Stimulated activated CD4-positive, alpha-beta T cell treated with anti-CD3 and anti-CD28 coated beads, Interleukin-15, amount 100 ng/mL, for 1 hour (primary cell): Measurements from ENCODE around the gene CDK14.

Experiments
- DNase-seq, 2 donors: peaks; one replicate each; pipeline ENCODE4 v3.0.0-alpha.2; 2020; ENCODE audit warnings: low read depth in 1 of 2, low spot score in 1 of 2

The CDK14 gene

DNA sequence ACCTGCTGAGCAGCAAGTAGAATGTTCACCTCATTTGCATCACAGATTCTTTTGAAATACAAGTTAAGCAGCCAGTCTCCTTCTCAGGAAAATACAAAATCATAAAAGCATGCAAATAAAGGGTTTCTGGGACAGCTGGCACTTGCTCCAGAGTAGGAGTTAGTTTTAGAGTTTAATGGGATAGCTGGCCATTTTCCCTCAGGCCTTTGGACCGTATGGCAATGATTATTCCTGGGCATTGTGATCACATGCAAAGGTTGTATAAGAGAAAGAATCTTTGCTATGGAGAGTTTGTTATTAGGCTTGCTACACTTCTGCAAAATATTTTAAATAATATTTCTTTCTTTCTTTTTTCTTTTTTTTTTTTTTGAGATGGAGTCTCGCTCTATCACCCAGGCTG, 240.8 kb downstream of the CDK14 start:
- no peak for DNase-seq

DNA sequence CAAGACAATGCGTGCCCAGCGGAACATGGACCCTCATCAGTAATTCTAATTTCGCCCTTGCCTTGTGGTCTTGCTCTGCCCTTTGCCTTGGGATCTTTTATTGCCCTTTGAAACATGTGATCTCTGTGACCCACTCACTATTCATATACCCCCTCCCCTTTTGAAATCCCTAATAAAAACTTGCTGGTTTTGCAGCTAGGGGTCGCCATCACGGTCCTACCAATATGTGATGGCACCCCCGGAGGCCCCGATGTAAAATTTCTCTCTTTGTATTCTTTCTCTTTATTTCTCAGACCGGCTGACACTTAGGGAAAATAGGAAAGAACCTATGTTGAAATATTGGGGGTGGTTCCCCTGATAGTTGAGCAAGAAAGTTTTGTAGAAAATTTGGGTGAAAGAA, 242.7 kb downstream of the CDK14 start:
- DNase-seq, result no peak

DNA sequence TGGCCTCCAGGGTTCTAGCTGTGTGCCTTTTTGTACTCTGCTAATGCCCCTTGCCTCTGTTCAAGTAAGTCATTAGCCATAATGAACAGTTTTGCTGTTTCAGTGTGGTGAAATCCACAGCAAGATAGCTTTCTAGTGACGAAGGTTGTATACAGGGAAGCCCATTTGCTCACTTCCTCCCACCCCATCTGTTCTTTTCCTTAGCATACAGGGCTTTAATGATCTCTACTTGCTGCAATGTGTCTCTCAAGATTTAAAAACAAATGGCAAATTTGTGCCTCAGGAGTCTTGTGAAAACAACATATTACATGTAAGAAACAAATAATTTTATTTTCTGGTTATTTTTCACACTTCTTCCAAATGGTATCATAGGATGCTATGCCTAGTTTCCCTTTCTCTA, 243.2 kb downstream of the CDK14 start:
- DNase-seq, result no peak

DNA sequence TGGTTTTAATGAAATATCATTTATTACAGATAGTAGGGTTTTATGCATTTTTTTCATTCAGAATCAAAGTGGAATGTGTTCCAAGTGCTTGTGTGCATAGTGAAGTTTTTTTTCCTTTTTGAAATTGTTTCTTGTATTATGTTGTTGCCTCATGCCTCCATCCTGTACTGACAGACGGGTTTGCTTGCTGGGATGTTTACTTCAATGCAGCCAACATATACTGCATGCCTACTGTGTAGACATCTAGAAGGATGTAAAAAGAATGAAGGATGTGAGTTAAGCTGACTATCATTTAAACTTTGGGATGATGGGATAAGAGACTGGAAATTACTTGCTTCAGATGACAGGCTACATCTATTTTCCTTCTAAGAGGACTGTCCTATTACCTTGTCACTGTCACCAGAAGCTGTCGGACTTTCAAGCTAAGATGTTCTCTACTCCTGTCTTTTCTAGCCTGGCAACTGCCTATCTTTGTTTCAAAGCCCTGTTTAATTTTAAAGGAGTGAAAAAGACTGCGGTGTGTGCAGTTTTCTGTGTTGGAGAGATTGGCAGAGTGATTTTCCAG, 243.7 kb downstream of the CDK14 start:
- no peak for DNase-seq

- DNase-seq, result no peak
These were observed 245.8 kb downstream of the CDK14 start for GRCh38 chr7:90841759-90842429.

DNA sequence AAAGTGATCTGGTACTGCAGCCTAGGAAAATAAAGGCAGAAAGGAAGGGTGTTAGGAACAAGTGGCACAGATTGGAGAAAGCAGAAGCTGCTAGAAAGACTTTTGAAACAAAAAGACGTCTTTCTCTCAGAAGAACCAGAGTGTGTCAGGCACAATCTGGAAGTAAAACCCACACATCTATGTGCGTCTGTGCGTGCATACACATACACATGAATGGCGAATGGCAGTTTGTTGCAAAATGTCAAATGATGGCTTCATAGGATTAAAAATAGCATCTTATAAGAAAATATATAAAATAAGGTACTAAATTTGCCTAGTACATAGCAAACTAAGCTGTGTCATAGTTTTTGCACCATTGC, 246.3 kb downstream of the CDK14 start:
- no peak for DNase-seq

DNA sequence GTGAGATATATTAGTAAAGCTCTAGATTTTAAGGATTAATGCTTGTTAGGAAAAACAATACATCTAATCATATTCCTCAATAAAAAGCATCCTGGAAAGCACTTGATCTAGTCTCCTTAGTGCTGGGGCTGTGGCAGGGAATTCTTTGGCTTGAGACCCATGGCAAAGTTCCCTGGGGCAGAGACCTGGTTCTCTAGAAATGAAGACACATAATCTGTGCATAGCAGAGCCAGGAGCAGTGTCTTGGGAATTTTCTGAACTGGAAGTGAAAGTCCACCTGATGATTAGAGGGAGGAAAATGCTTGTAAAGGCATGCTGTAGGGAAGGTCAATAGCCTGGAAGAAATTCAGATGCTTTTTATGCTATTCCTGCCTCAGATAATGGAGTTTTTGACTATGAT, 247.4 kb downstream of the CDK14 start:
- no peak for DNase-seq

DNA sequence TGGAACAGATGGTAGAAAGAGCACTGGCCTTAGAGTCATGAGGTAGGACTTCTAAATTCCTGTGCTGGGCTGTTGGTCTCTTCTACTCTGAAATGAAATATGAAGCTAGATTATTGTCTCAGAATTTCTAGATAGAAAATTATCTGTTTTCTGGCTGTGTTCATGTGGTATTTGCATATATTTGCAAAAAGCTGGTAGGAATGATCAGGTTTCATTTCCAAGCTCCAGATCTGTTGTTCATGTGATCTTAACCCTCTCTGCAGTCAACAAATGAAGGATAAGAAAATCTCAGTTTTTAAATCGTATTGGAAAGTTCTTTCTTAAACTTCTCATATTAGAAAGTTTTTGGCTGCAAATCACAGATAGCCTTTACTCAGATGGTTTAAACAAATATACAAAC, 248.3 kb downstream of the CDK14 start:
- DNase-seq, result no peak

DNA sequence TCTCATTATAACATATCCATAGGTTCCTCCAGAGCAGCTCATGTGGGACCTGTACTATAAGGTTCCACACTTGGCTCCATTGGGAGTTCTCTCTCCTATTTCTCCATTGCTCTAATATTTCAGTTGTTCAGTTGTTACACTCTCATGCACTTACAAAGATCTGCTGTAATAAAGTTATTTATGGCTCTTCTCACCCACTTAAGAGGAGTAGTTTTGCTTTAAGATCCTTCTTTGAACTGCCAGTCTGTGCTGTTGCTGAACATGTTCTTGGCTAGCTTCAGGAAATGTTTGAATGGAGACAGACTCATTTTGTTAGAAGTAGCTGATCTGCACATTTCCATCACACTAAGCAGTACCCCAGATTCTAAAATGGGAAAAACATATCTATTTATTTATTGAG, 250.1 kb downstream of the CDK14 start:
- DNase-seq, result no peak

- no peak for DNase-seq
These were observed 253.9 kb downstream of the CDK14 start for GRCh38 chr7:90850066-90850465.

- no peak for DNase-seq
These were observed 254.3 kb downstream of the CDK14 start for GRCh38 chr7:90850471-90850870.

GRCh38 chr7:90853205-90853604, 257.1 kb downstream of the CDK14 start:
- no peak for DNase-seq

DNA sequence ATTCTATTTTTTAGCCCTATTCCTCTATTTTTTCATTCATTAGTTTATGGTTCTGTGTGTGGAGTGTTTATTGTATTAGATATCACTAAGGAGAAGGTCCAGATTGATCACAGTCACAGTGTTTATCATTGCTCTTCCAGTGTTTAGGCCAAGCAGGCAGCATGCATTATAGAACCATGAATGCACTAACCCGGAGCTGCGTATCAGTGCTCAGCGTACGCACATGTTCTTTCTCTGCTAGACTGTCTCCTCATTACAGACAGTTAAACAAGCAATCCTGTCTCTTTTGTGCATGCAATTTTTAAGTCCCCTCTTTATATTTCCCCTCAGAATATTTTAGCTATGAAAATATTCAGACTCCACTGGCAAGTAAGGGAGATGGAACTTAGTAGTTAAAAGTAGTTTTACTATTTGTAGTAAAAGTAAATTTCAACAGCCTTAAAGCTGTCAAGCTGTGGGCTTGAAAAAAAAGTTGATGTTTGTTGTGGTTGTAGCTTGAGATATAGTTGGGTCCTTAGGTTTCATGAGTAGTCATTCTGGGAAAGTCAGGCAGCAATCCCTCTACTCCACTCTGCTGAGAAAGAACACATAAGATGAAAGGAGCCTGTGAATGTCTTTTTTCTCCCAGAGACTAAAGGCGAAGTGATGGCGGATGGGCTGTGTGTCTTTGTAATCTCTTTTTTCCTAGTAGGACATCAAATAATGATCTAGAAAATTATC, 260.4 kb downstream of the CDK14 start:
- DNase-seq, result no peak

GRCh38 chr7:90857603-90858002, 261.5 kb downstream of the CDK14 start:
- no peak for DNase-seq

- DNase-seq, result no peak
These were observed 262.4 kb downstream of the CDK14 start for GRCh38 chr7:90858546-90858945.

GRCh38 chr7:90859521-90859920, 263.4 kb downstream of the CDK14 start:
- DNase-seq, result no peak

DNA sequence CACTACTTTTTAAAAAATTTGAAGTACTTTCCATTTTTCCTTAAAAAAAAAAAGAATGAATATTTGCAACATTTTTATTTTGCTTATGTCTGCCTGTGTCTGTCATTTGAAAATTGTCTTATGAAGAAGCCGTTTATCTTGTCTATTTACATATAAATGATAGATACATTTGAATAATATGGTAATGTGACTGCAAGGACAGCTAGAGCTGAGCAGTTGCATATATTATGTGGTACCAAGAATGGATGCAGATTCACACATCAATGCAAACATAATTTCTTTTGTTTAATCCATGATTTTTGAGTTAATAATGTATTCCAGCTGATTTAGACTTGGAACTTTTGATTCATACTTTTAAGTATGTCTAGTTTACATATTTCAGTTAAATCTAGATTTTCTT, 268.0 kb downstream of the CDK14 start:
- DNase-seq, result no peak

DNA sequence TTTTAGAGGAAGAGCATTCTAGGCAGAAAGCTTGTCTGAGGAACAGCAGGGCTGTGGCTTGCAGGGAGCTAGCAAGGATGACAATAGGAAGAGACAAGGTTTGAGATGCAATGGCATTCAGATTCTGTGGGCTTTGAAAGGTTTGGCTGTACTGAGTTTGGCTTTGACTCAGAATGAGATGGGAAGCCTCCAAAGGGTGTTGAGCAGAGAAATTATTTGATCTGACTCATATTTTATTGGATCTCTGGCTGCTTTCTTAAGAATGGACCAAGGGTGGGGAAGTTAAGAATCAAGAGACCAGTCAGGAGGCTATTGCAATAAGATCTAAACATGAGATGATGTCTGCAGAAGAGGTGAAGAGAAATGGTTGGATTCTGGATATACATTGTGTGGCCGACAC, 273.2 kb downstream of the CDK14 start:
- no peak for DNase-seq

DNA sequence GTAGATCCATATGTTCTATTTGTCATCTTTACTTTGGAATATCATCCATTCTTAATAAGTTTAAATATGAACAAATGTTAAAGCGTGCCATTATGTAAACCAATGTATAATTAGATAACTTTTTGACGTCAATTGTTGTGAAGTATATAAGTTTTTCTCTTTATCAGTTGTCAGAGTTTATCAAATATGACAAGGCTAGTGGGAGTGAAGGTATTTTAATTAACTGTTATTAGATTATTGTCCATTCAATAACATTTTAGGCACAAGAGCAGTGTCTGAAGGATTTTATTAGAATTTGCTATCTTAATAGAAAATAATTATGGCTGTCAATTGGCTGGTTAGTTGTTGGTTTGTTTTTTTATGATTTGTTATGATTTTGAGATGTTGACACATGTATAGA, 280.6 kb downstream of the CDK14 start:
- no peak for DNase-seq

GRCh38 chr7:90877201-90877600, 281.1 kb downstream of the CDK14 start:
- DNase-seq, result no peak

DNA sequence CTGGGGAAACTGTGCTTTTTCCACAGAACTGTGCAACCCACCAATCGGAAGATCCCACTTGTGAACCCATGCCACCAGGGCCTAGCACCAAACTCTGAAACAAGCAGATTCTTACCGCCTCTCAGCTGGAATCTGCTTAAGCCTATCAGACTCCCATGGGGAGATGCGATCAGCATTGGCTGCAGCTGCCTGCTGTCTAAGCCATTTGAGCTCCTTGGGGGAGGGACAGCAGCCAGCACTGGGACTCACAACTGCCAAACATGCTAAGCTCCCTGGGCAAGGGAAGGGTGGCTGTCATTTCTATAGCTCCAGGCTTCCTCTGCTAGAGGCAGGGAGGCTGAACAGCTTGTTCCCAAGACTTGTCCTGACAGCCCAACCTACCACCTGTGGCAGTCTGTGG, 283.8 kb downstream of the CDK14 start:
- no peak for DNase-seq

GRCh38 chr7:90886416-90886815, 290.3 kb downstream of the CDK14 start:
- DNase-seq, result no peak

DNA sequence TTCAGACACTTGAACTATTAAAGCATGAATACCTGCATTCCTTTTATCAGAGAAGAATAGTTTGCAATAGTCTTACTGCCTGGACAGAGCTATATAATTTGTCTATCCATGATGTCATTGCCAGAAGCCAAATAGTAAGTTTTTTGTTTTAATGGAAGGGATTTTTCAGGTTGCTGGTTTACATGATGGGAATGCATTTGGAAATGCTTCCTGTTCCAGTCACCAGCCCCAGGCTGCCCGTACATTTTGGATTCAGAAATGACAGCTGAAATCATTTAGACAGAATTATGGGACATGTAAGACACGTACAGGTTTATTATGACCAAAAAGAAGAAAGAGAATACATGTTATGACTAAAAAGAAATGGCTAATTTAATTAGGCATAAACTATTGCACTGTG, 293.1 kb downstream of the CDK14 start:
- no peak for DNase-seq
